Upper lobe of left lung (tissue), 4 donors: ENCODE data around the gene CAB39.

Experiments
- CTCF ChIP-seq, 6 experiments: fragments of 450-650 bp in 4 of 6; fragments of 200-600 bp in 2 of 6; sonication (generic) in 2 of 6; IDR thresholded peaks; one replicate each; pipeline ENCODE4 v1.5.1; 2016 to 2019; ENCODE audit warnings: antibody characterized with exemption in 6 of 6
- EP300 ChIP-seq, 4 donors: sonication (generic); formaldehyde crosslinking; IDR thresholded peaks; one replicate each; pipeline ENCODE4 v1.5.1; 2017; ENCODE audit warnings: antibody characterized with exemption in 4 of 4, control low read depth in 2 of 4
- POLR2A ChIP-seq, 4 donors: fragments of 450-650 bp; IDR thresholded peaks; one replicate each; pipeline ENCODE4 v1.5.1; 2016 to 2017; ENCODE audit warnings: antibody characterized with exemption in 4 of 4, mild to moderate bottlenecking in 2 of 4
- POLR2AphosphoS5 ChIP-seq, 2 donors: sonication (generic); formaldehyde crosslinking; IDR thresholded peaks; one replicate each; pipeline ENCODE4 v1.5.1; 2017; ENCODE audit warnings: antibody characterized with exemption in 2 of 2

- TF ChIP-seq CTCF (IDR thresholded peaks at IDR 0.05) (no peak), POLR2A (IDR thresholded peaks at IDR 0.05) (no peak), POLR2AphosphoS5 (IDR thresholded peaks at IDR 0.05) (no peak), EP300 (IDR thresholded peaks at IDR 0.05) (no peak)
Observed at GRCh38 chr2:230863031-230863430, 150.4 kb downstream of the CAB39 start.
